G401 (cell line): ENCODE measurements around the gene DOC2A. TPM values are rescaled to one million over a fixed set of nuclear protein-coding genes. Genes with fewer than 3 reads are reported as not detected.
A peak's percentile ranks its signal among the peaks of the same experiment; 100 is the strongest.
"Not testable (repeated sequence)": the region's sequence is repeated elsewhere in the genome, so short reads cannot be mapped to it uniquely, and the experiment has no call there.

Source experiments
- DNase-seq: peaks from one replicate; pipeline ENCODE4 v3.0.0-alpha.2; 2015; ENCODE audit warnings: low spot score
- in situ Hi-C: cut with HindIII; loops from 2 replicates; pipeline ENCODE4 v1.10.0; 2016; ENCODE audit warnings: low sequenced_read_pairs, mixed read lengths
- total RNA-seq: library from RNA; depleted of rRNA; stranded (reverse); fragments of >200 nt; shearing (Covaris generic); gene quantifications from 2 replicates; pipeline ENCODE4 v1.2.3, GENCODE V29; 2014

DOC2A gene
- total RNA-seq, 1 experiment from 2014 or later: not detected

DNA sequence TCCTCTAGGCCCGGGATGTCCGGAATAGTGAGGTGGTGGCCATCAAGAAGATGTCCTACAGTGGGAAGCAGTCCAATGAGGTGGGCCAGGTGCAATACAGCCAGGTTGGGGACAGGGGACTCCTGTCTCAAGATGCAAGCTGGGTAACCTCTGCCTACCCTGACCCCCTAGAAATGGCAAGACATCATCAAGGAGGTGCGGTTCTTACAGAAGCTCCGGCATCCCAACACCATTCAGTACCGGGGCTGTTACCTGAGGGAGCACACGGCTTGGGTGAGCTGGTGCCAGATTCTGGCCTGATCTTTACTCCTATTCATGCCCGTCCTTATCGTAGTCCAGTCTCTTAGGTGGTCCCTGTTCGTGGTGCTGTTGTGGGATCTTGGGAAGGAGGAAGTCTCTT lies 32.7 kb downstream of the DOC2A start:
- DNase-seq: no peak
- in situ Hi-C loops: no loop called here

DNA sequence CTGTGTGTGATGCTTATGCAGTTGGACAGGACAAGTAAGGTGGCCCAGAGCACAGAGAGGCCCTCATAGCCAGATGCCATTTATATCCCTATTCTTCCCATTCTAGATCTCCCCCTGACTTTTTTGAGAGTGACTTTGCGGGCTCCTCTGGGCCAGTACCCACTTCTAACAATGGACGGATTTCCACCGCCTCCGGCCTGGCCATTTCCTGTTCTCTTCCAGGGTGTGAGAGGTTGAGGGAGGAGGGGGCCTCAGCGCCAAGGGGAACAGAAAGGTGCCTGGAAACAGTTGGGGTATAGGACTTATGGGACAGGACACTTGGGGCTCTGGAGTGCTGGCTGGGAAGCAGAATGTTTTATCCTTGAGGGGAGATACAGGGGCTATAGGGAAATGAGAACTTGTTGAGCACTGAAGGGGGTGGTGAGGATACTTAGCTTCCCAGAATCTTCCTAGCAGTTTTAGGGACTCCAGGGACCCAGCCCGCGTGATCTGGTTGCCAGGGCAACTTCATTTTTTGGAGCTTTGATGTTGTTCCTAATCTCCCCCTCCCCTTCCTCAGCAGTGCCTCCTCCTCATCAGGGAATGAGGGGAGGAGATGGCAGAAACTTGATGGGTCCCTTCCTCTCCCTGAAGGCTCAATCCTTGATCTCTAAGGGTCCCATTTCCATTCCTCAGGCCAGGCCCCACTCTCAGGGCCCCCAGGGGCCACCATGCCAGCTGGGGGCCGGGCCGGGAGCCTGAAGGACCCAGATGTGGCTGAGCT lies 33.6 kb downstream of the DOC2A start:
- DNase-seq: no peak
- in situ Hi-C loops: no loop called here

DNA sequence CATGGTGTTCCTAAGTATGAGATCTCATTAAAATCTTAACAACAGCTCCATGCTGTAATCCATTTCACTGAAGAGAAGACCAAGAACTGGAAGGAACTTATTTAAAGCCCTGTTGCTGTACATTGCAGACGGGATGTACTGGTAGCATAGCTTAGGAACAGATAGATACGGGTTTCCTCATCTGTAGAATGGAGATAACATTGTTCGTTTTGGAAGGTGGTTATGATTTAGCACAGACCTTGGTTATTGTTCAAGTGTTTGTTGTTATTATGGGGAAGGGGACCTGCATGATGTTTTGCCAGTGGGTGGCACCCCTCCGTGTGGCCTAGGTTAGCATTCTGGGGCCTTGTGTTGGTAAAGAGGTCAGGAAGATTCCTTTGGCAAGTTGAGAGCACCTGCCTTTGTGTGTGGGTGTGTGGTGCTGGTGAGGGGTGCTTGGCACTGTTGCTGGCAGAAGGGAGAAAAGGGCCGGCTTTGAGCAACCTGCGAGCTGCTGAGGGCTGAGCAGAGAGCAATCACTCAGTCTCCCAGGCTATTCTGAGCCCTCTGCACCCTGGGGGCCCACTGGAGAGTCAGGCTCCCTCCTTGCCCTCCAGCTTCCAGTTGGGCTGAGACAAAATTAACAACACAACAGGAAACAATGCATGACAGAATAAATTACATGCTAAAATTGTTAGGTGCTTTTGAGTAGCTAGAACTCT lies 34.9 kb downstream of the DOC2A start:
- in situ Hi-C loops: no loop called here
- DNase-seq: peak; percentile 29

DNA sequence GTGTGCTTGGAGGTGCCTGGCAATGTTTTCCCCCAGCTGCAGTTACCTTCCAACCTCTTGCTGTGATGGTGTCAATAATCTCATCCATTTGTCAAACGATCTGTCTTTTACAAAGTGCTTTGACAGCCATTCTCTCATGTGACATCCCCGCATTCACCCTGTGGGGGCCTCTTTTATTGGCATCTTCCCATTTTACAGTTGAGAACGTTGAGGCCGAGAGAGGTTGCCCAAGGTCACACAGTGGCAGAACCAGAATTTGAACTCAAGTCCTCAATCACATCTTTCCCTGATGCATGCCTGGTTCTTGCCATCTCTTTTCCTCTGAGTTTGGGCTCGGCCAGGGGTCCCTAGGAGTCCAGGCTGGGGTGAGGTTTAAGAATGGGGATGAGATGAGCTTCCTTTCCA lies 35.7 kb downstream of the DOC2A start:
- in situ Hi-C loops: no loop called here
- DNase-seq: no peak

GRCh38 chr16:29974291-29975133 lies 36.3 kb downstream of the DOC2A start:
- in situ Hi-C loops: no loop called here

GRCh38 chr16:29973384-29974246 lies 37.2 kb downstream of the DOC2A start, which contains the start of gene TAOK2:
Gene TAOK2 (plus strand): TSS chr16:29973868. CDS start chr16:29977773, 3,905 bp downstream.
- in situ Hi-C loops: no loop called here

More at GRCh38 chr16:29974291-29975133, 36.3 kb downstream of the DOC2A start:
- DNase-seq: no peak

DNA sequence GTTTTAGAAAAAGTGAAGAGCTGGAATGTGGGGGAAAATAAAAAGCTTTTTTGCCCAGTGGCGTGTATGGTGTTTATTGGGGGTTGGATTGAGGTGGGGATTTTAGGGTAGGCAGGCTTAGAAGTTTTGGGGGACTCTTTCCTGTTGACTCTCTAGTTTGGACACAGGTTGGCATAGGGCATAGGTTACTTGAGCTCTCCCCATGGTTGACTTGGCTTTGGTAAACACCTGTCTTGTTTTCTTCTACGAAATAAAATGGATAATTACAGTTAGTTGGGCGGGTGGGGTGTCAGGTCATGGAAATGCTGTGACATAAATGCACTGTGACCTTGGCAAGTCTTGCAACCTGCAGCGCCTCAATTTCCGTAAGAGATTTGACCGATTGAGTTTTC lies 37.8 kb downstream of the DOC2A start:
- DNase-seq: no peak
- in situ Hi-C loops: no loop called here

More at GRCh38 chr16:29973384-29974246, 37.2 kb downstream of the DOC2A start, which contains the start of gene TAOK2:
- DNase-seq: peak; percentile 99

- in situ Hi-C loops: no loop called here
- DNase-seq: no peak
These were observed 38.3 kb downstream of the DOC2A start for GRCh38 chr16:29972500-29972899.

GRCh38 chr16:29971304-29971703 lies 39.5 kb downstream of the DOC2A start:
- in situ Hi-C loops: no loop called here
- no peak for DNase-seq

- in situ Hi-C loops: no loop called here
- DNase-seq: no peak
These were observed 42.6 kb downstream of the DOC2A start for GRCh38 chr16:29968205-29968604.

DNA sequence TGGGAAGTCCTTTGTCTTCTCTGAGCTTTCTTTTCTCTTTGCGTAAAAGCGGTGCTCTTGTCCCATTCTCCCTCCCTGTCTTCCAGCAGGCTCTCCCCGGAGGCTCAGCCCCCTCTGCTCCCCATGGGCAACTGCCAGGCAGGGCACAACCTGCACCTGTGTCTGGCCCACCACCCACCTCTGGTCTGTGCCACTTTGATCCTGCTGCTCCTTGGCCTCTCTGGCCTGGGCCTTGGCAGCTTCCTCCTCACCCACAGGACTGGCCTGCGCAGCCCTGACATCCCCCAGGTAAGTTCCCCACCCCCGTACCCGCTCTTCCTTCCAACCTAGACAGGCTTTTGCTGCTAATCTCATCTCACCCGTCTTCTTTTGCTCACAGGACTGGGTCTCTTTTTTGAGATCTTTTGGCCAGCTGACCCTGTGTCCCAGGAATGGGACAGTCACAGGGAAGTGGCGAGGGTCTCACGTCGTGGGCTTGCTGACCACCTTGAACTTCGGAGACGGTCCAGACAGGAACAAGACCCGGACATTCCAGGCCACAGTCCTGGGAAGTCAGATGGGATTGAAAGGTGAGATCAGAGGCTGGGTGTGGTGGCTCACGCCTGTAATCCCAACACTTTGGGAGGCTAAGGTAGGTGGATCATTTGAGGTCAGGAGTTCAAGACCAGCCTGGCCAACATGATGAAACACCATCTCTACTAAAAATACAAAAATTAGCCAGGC lies 47.6 kb downstream of the DOC2A start:
- in situ Hi-C loops: no loop called here
- no peak for DNase-seq

DNA sequence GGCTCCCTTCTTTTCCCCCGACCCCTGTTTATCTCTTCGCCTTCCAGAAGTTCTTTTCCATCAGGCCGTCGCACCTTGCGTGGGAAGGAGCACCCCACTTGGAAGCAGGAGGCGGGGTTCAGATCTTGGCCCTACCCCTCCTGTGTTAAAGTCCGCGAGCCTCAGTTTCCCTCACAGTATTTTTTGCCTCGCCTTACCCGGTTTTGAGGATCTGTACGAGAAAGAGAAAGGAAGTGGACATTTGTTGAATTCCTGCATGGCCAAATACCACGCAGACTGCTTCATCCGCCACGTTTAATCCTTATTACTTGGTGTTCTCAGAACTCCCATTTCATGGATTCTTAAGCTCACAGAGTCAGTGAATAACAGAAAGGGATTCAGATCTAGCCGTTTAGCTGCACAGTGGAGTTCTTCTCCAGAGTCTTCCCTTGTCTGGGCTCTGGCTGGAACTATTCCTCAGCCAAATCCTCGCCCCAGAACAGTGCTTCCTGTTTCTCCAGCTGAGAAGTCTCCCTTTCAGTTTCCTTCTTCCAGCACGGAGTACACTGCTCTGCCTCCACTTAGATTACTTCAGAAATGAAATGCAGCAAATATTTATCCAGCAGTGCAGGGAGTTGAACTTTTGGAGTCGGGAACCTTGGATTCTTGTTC lies 48.4 kb downstream of the DOC2A start:
- peak; percentile 36 for DNase-seq
- in situ Hi-C loops: no loop called here

DNA sequence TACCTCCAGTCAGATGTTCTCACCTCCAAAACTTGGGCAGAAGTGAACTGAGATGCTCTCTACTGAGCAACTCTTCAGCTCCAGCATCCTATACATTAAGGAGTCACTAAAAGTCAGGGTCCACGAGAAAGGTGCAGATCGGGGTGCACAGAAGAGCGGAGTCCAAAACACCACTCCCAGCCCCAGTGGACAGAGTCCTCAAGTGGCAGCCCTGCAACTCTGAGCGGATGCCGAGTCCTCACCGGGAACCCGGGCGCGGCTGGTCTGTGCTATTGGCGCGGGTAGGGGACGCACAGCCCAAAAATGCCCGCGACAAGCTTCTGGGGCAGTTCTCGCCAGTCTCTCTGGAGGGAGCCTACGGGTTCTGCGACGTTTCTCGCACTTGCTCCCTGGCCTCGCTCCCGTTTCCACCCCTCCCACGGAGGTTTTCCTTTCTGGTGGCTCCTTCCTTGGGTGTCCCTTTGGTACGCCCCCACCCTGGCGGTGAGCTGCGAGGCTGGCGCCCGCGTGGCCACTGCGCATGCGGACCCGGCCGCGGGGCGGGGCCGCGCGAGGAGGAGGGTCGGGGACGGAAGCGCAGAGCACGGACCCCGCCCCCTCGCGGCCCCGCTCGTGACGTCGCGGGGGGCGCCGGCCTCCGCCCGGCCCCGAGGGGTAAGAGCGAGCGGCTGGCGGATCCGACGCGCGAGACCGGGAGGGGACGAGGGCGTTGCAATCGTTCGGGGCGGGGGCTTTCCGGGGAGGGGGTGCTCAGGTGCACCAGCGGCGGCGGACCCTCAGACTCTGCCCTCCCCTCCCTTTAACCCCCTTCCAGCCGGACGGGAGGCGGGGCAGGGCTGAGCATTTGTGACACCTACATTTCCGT lies 49.1 kb downstream of the DOC2A start, which contains the start of gene TMEM219:
TSS of gene TMEM219 (plus strand) at position 601 of the 865 bp plus-strand sequence. CDS start 1,065 bp downstream, outside the sequence.
- DNase-seq: peak; percentile 90
- in situ Hi-C loops: no loop called here

GRCh38 chr16:29961127-29961478 lies 49.7 kb downstream of the DOC2A start:
- no peak for DNase-seq
- in situ Hi-C loops: no loop called here

- in situ Hi-C loops, DNase-seq: not testable (repeated sequence)
These were observed 51.0 kb downstream of the DOC2A start for GRCh38 chr16:29959821-29960220.

- no peak for DNase-seq
- in situ Hi-C loops: no loop called here
These were observed 51.5 kb downstream of the DOC2A start for GRCh38 chr16:29959293-29959692.

DNA sequence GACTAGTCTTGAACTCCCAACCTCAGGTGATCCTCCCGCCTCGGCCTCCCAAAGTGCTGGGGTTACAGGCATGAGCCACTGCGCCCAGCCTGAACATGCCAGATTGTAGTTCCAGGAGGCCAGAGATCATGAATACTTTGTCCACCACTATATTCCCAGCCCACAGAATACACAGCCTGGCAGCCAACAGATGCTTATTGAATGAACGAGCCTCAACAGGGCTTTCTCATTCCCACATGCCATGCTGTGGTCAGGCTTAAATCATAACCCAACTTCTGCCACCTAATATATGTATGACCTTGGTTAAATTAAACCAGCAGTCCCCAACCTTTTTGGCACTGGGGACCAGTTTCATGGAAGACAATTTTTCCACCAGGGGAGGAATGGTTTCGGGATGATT lies 52.1 kb downstream of the DOC2A start:
- no peak for DNase-seq
- in situ Hi-C loops: no loop called here
